NCI-H446 (cell line): ENCODE measurements around the gene JAKMIP1.
A peak's percentile ranks its signal among the peaks of the same experiment; 100 is the strongest.

Source experiments
- DNase-seq, 2 experiments: peaks; one replicate each; lab custom pipeline; 2025; lab: John Stamatoyannopoulos, UW

Gene JAKMIP1

GRCh38 chr4:5992171-5992827 lies 208.1 kb downstream of the JAKMIP1 start:
- no peak for DNase-seq

DNA sequence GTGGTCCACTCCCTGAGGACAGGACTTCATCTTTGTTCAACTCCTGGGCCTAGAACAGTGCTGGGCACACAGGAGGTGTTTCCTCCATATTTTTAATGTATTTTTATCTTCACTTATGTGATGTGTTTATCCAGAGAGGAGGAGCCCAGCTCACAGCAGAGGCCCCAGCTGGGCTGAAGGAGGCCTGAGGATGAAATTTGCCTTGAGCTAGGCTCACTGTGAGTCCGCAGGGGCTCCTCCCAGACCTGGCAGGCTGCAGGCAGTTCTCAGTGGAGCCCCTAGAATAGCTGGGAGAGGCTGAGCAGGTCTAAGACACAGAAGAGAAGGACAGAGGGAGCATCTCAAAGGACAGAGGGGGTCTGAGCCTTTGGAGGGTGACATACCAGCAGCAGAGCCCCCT lies 208.9 kb downstream of the JAKMIP1 start:
- DNase-seq = no peak

- DNase-seq = no peak
Observed at GRCh38 chr4:5990446-5991160, 209.7 kb downstream of the JAKMIP1 start.

- DNase-seq = no peak
Observed at GRCh38 chr4:5989236-5990225, 210.8 kb downstream of the JAKMIP1 start.

DNA sequence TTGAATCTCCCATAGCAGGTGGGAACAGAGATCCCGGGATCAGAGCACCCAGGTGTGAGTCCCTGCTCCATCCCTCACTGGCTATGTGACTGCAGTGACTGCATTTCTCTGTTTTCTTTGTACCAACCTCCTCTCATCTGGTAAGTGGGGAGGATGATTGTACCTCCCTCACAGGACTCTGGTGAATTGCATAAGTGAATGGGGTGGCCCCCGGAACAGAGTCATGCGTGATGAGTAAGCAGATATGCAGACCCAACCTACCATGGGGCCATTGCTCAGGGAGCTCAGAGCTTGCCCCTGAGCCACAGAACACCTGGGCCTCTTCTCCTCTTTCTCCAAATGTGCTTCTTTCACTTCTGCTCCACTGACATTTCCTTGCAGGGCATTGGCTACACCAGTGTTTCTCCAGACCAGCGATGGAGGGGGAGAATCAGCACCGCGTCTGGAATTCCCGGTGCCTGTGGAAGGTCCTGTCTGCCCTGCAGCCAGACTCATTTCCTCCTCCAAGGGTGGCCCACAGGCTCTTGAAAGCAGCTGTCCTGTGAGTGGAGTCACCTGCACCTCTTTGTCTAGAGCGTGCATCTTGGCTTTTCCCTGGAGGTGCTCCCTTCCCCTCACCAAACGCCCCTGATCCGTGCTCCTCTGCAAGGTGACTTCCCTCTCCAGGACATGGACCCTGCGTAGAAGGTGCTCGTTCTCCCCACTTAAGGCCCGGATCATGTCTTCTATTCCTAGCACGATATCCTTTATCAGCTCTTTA lies 212.1 kb downstream of the JAKMIP1 start:
- no peak for DNase-seq

DNA sequence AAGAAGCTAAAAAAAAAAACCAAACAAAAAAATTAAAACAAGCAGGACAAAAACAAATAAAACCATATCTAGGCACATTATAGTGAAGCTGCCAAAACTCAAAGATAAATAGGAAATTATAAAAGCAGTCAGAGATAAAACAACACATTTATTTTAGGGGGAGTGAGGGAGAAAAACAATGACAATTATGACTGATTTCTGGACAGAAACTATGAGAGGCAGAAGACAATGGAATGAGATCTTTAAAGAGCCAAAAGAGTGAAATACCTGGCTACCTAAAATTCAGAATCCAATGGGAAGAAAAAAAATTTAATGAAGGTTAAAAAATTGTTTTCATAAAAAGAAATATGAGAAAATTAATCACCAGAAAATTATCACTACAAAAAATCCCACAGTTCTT lies 215.5 kb downstream of the JAKMIP1 start:
- no peak for DNase-seq

DNA sequence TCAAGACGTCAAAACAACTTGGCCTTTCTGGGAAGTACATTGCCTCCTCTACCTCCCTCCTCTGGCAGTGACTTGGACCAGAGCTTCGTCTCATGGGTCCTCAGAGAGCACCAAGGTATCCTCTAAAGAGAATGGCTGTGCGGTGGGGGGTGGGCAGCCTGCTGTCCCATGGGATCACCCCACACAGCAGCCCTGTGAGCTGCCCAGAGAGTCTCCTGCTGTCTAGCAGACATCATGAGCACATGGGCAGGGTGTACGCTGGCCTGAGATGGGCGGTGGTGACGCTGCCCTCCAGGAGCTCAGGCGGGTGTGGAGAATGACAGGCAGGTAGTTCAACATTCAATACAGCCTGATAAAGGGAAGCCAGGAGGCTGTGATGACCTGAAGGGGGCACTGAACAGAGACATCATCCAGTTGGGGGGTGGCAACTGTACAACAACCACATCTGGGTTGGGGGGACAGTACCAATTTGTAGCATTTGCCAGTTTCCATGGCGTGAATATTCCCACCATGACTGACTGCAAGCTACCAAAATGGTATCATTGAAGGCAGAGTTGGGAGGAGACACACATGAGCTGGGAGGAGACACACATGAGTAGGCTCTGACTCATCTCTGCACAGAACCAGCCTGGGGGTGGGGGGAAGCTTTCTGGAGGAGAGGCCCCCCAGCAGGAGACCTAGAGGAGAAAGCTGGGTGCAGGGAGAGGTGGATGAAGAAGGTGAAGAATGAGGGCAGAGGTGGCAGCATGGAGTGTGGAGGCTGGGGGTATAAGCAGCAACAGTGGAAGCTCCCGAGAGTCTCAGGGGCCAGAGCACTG lies 218.0 kb downstream of the JAKMIP1 start:
- DNase-seq = no peak

DNA sequence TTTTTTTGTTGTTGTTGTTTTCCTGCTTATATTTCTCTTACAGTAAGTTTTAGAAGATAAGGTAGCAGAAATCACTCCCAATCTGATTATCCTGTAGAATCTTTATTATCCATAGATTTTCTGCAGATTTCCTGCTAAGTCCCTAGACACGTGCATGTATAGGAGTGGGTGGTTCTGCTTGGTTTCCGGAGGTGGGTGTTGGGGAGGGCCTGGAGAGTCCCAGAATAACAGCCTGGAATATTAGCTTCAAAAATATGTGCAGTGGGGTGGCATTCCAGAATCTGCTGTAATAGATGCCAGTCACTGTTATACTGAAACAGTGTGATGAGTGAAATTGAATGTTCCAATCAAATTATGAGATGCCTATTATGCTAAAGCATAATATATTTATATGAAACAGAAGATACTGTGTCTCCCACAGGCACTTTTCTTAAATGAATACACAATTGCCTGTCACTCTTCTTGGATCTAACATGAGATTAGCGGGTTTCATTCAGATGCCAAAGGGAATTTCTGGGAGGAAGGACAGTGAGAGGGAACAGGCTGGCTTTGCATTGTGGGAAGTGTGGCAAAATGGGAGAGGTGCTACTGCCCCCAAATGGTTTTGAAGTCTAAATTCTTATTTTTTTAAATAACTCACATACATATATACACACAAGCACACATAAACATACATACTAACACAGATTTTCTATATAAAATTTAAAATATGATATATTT lies 219.8 kb downstream of the JAKMIP1 start:
- DNase-seq = peak in 1 of 2 experiments; percentile 22

GRCh38 chr4:5979981-5980380 lies 220.4 kb downstream of the JAKMIP1 start:
- peak; percentile 26 to 54 for DNase-seq

DNA sequence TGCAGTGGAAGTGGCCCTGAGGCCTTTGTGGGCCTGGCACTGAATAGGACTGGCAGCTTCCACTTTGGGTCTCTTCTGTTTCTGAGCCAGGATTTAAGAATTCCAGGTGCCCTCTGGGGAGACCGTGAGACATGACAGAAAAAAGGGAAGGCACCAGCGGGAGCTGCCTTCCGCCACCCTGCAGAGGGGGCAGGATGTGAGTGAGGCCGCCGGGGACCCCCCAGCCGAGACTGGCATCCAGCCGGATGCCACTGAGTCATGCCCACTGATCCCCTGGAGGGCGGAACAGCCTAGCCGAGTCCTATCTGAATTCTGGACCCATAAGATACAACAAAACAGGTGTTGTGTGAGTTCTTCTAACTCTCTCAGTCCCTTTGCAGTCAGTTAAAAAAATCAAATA lies 223.4 kb downstream of the JAKMIP1 start:
- no peak for DNase-seq

DNA sequence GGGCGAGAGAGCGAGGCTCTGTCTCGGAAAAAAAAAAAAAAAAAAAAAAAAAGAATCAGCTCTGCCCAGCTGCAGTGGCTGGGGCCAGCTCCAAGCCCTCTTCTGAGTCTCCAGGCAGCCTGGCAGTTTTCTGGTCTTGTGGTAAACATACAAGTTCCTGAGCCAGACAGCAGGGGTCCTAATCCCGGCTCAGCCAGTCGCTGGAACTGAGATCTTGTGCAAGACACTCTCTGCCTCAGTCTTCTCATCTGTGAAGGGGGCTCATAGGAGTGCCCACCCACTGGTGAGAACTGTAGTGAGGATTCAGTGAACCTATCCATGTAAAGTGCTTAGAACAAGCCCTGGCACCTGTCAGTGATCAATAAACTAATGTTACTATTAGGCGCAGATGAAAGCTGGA lies 223.9 kb downstream of the JAKMIP1 start:
- no peak for DNase-seq
